Skeletal muscle satellite cell (primary cell): Measurements from ENCODE around the gene SCRN1.

Experiments
- H3K27me3 ChIP-seq: 2 replicates; pipeline ENCODE4 v1.7.0; 2013; ENCODE audit warnings: low read length; ENCODE audit not compliant: control insufficient read depth, insufficient read depth
- H3K36me3 ChIP-seq: 2 replicates; pipeline ENCODE4 v1.7.0; 2013; ENCODE audit warnings: mild to moderate bottlenecking, control low read depth, low read length; ENCODE audit not compliant: insufficient read depth
- H3K4me1 ChIP-seq: 2 replicates; pipeline ENCODE4 v1.7.0; 2013; ENCODE audit warnings: low read length; ENCODE audit not compliant: control insufficient read depth, insufficient read depth
- H3K4me2 ChIP-seq: 2 replicates; pipeline ENCODE4 v1.7.0; 2013; ENCODE audit warnings: mild to moderate bottlenecking, low read length
- H3K4me3 ChIP-seq: 2 replicates; pipeline ENCODE4 v1.7.0; 2013; ENCODE audit warnings: low read length
- H3K9ac ChIP-seq: 2 replicates; pipeline ENCODE4 v1.7.0; 2013; ENCODE audit warnings: mild to moderate bottlenecking, low read depth, low read length, moderate library complexity
- H3K9me3 ChIP-seq: replicated peaks from 2 replicates; pipeline ENCODE4 v1.7.0; 2013; ENCODE audit warnings: mild to moderate bottlenecking, control low read depth, low read length

Gene SCRN1

GRCh38 chr7:30026229-30027064, 36.8 kb upstream of the SCRN1 start, which contains the start of gene FKBP14:
FKBP14 (minus strand) TSS chr7:30026702; CDS start chr7:30026508, 194 bp downstream.
- H3K9ac ChIP-seq: peak within 1 kb of the TSS; percentile 83

DNA sequence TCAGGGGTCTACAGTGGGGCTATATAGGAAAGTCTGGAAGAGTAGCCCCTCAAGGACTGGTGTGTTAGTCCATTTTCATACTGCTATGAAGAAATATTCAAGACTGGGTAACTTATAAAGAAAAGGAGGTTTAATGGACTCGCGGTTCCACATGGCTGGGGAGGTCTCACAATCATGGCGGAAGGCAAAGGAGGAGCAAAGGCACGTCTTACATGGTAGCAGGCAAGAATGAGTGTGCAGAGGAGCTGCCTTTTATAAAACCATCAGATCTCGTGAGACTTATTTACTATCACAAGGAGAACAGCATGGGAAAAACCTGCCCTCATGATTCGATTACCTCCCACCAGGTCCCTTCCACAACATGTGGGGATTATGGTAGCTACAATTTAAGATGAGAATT, 33.9 kb upstream of the SCRN1 start:
- peaks cover under 1% of the 10 kb centered on the region for H3K36me3 ChIP-seq
- no peaks in the 10 kb centered on the region for H3K27me3 ChIP-seq
- no peak overlapping the region for H3K9ac ChIP-seq
- no peak overlapping the region for H3K4me2 ChIP-seq
- H3K4me3 ChIP-seq: no peak overlapping the region
- H3K9me3 ChIP-seq: no peaks in the 10 kb centered on the region
- H3K4me1 ChIP-seq: peaks cover 30% of the 10 kb centered on the region

More at GRCh38 chr7:30026229-30027064, 36.8 kb upstream of the SCRN1 start, which contains the start of gene FKBP14:
- peak within 1 kb of the TSS; percentile 90 for H3K4me2 ChIP-seq
- peak within 1 kb of the TSS; percentile 92 for H3K4me3 ChIP-seq
- peaks cover 24% of the 10 kb centered on the region for H3K4me1 ChIP-seq
- H3K36me3 ChIP-seq: no peaks in the 10 kb centered on the region
- no peaks in the 10 kb centered on the region for H3K27me3 ChIP-seq
- H3K9me3 ChIP-seq: no peaks in the 10 kb centered on the region

GRCh38 chr7:30022991-30023390, 33.4 kb upstream of the SCRN1 start:
- Histone ChIP-seq H3K4me1 (peaks cover 30% of the 10 kb centered on the region), H3K4me2 (no peak overlapping the region), H3K4me3 (no peak overlapping the region), H3K36me3 (peaks cover 4% of the 10 kb centered on the region), H3K27me3 (no peaks in the 10 kb centered on the region), H3K9me3 (no peaks in the 10 kb centered on the region), H3K9ac (no peak overlapping the region)

DNA sequence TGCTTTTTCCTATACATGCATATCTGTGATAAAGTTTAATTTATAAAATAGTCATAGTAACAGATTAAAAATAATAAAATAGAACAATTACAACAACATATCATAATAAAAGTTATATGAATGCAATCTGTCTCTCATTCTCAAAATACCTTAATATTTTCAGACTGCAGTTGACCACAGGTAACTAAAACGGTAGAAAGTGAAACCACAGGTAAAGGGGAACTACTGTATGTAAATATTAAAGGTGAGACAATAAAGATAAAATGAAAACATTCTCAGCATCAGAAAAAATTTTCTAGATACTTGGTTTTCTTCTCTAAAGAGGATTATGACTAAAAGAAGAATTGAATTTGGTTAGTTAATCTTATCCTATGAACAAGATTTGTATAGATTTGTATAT, 30.9 kb upstream of the SCRN1 start:
- Histone ChIP-seq H3K27me3 (no peaks in the 10 kb centered on the region), H3K4me3 (no peak overlapping the region), H3K4me2 (peak overlapping the region; percentile 7), H3K9me3 (no peaks in the 10 kb centered on the region), H3K4me1 (peaks cover 22% of the 10 kb centered on the region), H3K9ac (no peak overlapping the region), H3K36me3 (peaks cover 9% of the 10 kb centered on the region)

GRCh38 chr7:30019960-30020359, 30.4 kb upstream of the SCRN1 start:
- Histone ChIP-seq H3K36me3 (peaks cover 9% of the 10 kb centered on the region), H3K4me3 (no peak overlapping the region), H3K27me3 (no peaks in the 10 kb centered on the region), H3K4me1 (peaks cover 18% of the 10 kb centered on the region), H3K9me3 (no peaks in the 10 kb centered on the region), H3K9ac (no peak overlapping the region), H3K4me2 (peak overlapping the region; percentile 7)

DNA sequence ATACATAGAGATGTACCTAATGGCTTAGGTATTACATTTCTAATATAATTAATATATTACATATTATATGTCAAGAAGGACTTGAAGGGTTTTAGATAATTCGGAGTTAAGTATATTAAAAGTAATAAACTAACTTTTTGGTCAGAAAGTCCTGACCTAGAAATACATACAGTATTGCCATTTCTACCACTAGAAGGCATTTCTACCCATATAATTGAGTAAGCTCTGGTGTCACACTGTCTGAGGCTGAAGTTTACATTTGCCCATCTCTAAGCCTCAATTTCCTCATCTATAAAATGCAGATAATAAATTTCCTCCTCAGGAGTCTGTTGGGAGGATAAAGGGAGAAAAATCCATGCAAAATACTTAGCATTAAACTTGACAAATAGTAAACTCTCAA, 29.8 kb upstream of the SCRN1 start:
- no peak overlapping the region for H3K9ac ChIP-seq
- no peaks in the 10 kb centered on the region for H3K27me3 ChIP-seq
- no peak overlapping the region for H3K4me3 ChIP-seq
- H3K4me1 ChIP-seq: peaks cover 14% of the 10 kb centered on the region
- no peaks in the 10 kb centered on the region for H3K9me3 ChIP-seq
- H3K4me2 ChIP-seq: no peak overlapping the region
- H3K36me3 ChIP-seq: peaks cover 13% of the 10 kb centered on the region

DNA sequence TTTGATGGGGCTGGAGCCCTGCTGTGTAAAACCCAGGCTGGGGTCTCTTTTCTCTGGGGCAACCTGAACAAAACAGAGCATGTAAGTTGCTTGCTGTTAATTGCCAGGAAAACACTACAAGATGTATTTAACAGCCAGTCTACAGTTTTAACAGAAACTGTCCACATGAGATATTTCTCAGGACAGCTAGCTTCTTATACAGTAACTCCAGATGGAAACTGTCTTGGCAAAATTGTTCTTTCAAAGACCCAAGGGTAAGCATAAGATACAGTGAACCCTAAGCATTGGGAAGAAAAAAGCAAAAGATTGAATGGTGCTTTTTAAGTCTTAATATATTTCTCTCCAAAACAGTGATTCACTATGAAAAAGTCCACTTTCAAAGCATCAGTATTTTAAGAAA, 28.9 kb upstream of the SCRN1 start:
- Histone ChIP-seq H3K27me3 (no peaks in the 10 kb centered on the region), H3K36me3 (peaks cover 22% of the 10 kb centered on the region), H3K4me1 (peaks cover 14% of the 10 kb centered on the region), H3K9ac (no peak overlapping the region), H3K4me3 (no peak overlapping the region), H3K4me2 (no peak overlapping the region), H3K9me3 (no peaks in the 10 kb centered on the region)

GRCh38 chr7:30012757-30013156, 23.2 kb upstream of the SCRN1 start:
- H3K9ac ChIP-seq: no peak overlapping the region
- H3K36me3 ChIP-seq: peaks cover 21% of the 10 kb centered on the region
- H3K27me3 ChIP-seq: no peaks in the 10 kb centered on the region
- no peaks in the 10 kb centered on the region for H3K9me3 ChIP-seq
- H3K4me1 ChIP-seq: no peaks in the 10 kb centered on the region
- no peak overlapping the region for H3K4me2 ChIP-seq
- no peak overlapping the region for H3K4me3 ChIP-seq

- H3K9me3 ChIP-seq: no peaks in the 10 kb centered on the region
- H3K27me3 ChIP-seq: no peaks in the 10 kb centered on the region
- no peak overlapping the region for H3K4me2 ChIP-seq
- peaks cover 17% of the 10 kb centered on the region for H3K36me3 ChIP-seq
- H3K9ac ChIP-seq: no peak overlapping the region
- H3K4me1 ChIP-seq: no peaks in the 10 kb centered on the region
- no peak overlapping the region for H3K4me3 ChIP-seq
Observed at GRCh38 chr7:30010021-30010420, 20.4 kb upstream of the SCRN1 start.

GRCh38 chr7:30005464-30005863, 15.9 kb upstream of the SCRN1 start:
- Histone ChIP-seq H3K27me3 (no peaks in the 10 kb centered on the region), H3K9ac (no peak overlapping the region), H3K36me3 (no peaks in the 10 kb centered on the region), H3K4me1 (peaks cover 5% of the 10 kb centered on the region), H3K4me3 (no peak overlapping the region), H3K4me2 (no peak overlapping the region), H3K9me3 (no peaks in the 10 kb centered on the region)

DNA sequence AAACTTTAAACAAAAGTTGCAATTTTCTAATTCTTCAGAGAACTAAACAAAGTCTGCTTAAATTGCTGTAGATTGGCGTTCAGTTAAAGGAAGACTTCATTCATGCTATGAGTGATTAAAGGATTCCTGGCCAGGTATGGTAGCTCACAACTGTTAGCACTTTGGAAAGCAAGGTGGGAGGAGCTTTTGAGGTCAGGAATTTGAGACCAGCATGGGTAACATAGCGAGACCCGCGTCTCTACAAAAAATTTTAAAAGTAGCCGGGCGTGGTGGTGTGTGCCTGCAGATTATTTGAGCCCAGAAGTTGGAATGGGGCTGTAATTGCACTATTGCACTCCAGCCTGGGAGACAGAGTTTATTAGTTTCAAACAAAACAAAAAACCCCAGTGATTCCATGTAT, 13.5 kb upstream of the SCRN1 start:
- peaks cover 5% of the 10 kb centered on the region for H3K4me1 ChIP-seq
- H3K9me3 ChIP-seq: no peaks in the 10 kb centered on the region
- H3K4me3 ChIP-seq: no peak overlapping the region
- H3K36me3 ChIP-seq: no peaks in the 10 kb centered on the region
- H3K27me3 ChIP-seq: no peaks in the 10 kb centered on the region
- no peak overlapping the region for H3K4me2 ChIP-seq
- no peak overlapping the region for H3K9ac ChIP-seq

DNA sequence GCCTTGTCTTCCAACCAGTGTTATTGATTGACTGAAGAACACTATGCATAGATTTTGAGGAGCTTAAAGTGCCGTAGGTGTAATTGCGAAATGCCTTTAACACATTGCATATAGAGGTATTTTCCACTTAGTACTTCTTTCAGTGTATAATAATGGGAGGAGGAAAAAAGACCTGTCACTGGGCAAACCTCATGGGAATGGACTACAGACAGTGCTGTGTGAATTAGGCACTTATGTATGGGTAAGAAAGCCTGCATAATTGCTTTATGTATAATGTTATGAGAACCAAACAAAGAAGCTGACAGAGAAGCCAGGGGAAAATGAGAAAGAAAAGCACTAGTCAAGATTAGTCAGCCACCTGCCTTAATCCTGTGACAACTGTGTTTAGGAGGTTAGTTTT, 12.4 kb upstream of the SCRN1 start:
- peaks cover 5% of the 10 kb centered on the region for H3K4me1 ChIP-seq
- no peaks in the 10 kb centered on the region for H3K9me3 ChIP-seq
- H3K9ac ChIP-seq: no peak overlapping the region
- H3K27me3 ChIP-seq: no peaks in the 10 kb centered on the region
- H3K4me2 ChIP-seq: no peak overlapping the region
- no peaks in the 10 kb centered on the region for H3K36me3 ChIP-seq
- no peak overlapping the region for H3K4me3 ChIP-seq
